K562 (cell line): Measurements from ENCODE around the gene STXBP6. TPM values are rescaled to one million over a fixed set of nuclear protein-coding genes. Genes with fewer than 3 reads are reported as not detected.

Experiments
- GATA2 ChIP-seq: sonication (generic); formaldehyde crosslinking; IDR thresholded peaks from 2 replicates; pipeline ENCODE4 v1.4.0; 2020; ENCODE audit warnings: mild to moderate bottlenecking, missing genetic modification reagents
- GATAD2A ChIP-seq: fragments of 450-650 bp; IDR thresholded peaks from 2 replicates; pipeline ENCODE4 v1.6.1; 2017
- GMEB1 ChIP-seq: fragments of 250-450 bp; sonication (Bioruptor Pico); IDR thresholded peaks from 2 replicates; pipeline ENCODE4 v1.4.0; 2020; ENCODE audit warnings: mild to moderate bottlenecking
- NFYB ChIP-seq: IDR thresholded peaks from 2 replicates; pipeline ENCODE4 v1.6.1; 2011; ENCODE audit warnings: mild to moderate bottlenecking, moderate library complexity; ENCODE audit not compliant: insufficient read length; ENCODE audit errors: extremely low read depth
- PRDM10 ChIP-seq: fragments of 450-650 bp; IDR thresholded peaks from 2 replicates; pipeline ENCODE4 v1.6.1; 2018; ENCODE audit not compliant: partially characterized antibody
- RBM25 ChIP-seq: fragments of 200-400 bp; formaldehyde crosslinking; IDR thresholded peaks from 2 replicates; pipeline ENCODE4 v1.6.1; 2018; ENCODE audit warnings: low read length, low read depth, moderate library complexity; ENCODE audit not compliant: severe bottlenecking
- ZFP91 ChIP-seq: sonication (generic); formaldehyde crosslinking; IDR thresholded peaks from 2 replicates; pipeline ENCODE4 v1.8.0; 2022; ENCODE audit warnings: mild to moderate bottlenecking, missing genetic modification reagents
- ZNF253 ChIP-seq: fragments of 250-450 bp; sonication (Bioruptor Pico); conservative IDR thresholded peaks from 2 replicates; pipeline ENCODE4 v1.6.1; 2021; ENCODE audit warnings: mild to moderate bottlenecking
- ZNF316 ChIP-seq: fragments of 450-650 bp; IDR thresholded peaks from 2 replicates; pipeline ENCODE4 v1.6.1; 2016
- polyA plus RNA-seq, 8 experiments: library from polyadenylated mRNA; depleted of rRNA in 4 of 8; stranded (reverse) in 5 of 8; unstranded in 3 of 8; fragments of >200 nt; fragmentation: Nextera tagmentation in 2 of 8; fragmentation: Illumina TruSeq in 1 of 8; extraction: Ambion mirVana in 2 of 8; extraction: Trizol in 1 of 8; gene quantifications; 2 replicates each; pipeline versions ENCODE4 v1.2.1 to v1.2.3, GENCODE V29; 2011 to 2014; ENCODE audit warnings: inconsistent platforms in 1 of 8, missing spikeins in 1 of 8
- total RNA-seq, 7 experiments: library from RNA; depleted of rRNA in 6 of 7; stranded (reverse); fragments of >200 nt in 6 of 7; fragmentation: Illumina TruSeq in 2 of 7; extraction: Trizol in 2 of 7; gene quantifications; 2 replicates each; pipeline versions ENCODE4 v1.2.1 to v1.2.3, GENCODE V29; 2011 to 2021; ENCODE audit warnings: low replicate concordance in 1 of 7
- TF ChIP-seq, protein P1 (sequence below): sonication (generic); formaldehyde crosslinking; IDR thresholded peaks from 2 replicates; pipeline ENCODE4 v1.8.1; 2023; ENCODE audit warnings: mild to moderate bottlenecking, missing genetic modification reagents

The STXBP6 gene
- total and polyA plus RNA-seq, 9 of the 15 experiments (the other 6 are each of a cell fraction or from before 2014, with no cell fraction given), result 0.27 to 0.89 (median 0.59) TPM

DNA sequence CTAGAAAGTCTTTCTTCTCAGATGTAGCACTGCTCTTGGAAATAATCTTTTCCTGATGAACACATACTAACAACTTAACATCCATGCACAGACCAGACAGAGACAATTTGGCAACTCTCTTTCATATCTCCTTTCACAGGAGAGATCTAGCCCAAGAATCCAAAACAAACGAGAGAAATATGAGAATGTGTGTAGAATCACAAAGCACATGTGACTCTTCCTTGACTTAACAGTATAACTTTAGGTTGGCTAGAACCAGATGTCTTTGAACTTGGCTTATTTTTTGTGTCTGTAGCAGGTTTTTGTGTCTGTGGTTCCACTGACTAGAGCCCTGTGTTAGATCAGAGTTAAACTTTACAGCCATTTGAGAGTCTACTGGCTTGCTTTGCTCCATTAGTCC, 114.2 kb downstream of the STXBP6 start (continued):
- TF ChIP-seq PRDM10 (no peak), GATAD2A (no peak), NFYB (no peak), ZNF316 (no peak), ZNF253 (no peak), GATA2 (CRISPR knock-in tag) (no peak), ZFP91 (CRISPR knock-in tag) (no peak), GMEB1 (CRISPR knock-in tag) (no peak), RBM25 (no peak)
- TF ChIP-seq, protein P1, sequence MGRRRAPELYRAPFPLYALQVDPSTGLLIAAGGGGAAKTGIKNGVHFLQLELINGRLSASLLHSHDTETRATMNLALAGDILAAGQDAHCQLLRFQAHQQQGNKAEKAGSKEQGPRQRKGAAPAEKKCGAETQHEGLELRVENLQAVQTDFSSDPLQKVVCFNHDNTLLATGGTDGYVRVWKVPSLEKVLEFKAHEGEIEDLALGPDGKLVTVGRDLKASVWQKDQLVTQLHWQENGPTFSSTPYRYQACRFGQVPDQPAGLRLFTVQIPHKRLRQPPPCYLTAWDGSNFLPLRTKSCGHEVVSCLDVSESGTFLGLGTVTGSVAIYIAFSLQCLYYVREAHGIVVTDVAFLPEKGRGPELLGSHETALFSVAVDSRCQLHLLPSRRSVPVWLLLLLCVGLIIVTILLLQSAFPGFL (CRISPR knock-in tag), result no peak
